GM19351 (cell line): ENCODE measurements around the gene EP400.
A peak's percentile ranks its signal among the peaks of the same experiment; 100 is the strongest.

ENCODE experiments used
- ATAC-seq: cut with Tn5 transposase; IDR thresholded peaks from one replicate; pipeline ENCODE4 v1.9.1; 2021; ENCODE audit warnings: mild to moderate bottlenecking, moderate library complexity; ENCODE audit not compliant: unreplicated experiment

EP400 gene

DNA sequence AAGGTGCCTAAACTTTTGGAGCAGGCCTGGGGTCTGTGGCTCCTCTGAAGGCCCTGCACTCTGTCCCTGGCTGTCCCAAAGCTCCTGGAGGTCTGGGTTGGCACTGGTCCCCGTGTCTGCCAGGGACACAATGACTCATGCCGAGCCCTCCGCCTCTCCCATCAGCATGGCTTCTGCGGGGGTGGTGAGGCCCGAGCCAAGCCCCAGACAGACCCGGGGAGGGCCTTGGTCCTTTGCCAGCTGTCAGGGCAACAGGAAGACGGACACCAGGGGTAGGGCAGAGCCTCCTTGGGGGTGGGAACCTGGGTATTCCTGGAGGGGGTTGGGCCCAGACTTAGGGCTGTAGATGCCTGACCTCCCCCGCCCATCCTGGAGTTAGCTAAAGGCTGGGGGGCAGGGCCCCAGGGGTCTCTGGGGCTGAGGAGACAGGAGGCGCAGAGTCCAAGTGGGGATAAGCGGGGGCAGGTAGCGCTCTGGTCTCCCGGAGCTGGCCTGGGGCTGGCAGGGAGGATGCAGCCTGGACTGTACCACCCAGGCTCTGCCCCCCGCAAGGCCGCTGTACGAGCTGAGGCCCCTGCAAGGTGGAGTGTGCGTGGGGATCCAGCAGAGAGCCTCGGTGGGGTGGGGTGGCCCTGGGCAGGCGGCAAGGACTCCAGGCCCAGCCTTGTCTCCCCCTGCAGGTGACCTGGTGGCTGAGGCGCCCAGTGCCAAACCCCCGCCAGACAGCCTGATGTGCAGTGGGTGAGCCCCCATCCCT is 37.0 kb upstream of the EP400 start:
- ATAC-seq, result no peak

GRCh38 chr12:131913666-131914065 is 36.1 kb upstream of the EP400 start:
- ATAC-seq, result no peak

DNA sequence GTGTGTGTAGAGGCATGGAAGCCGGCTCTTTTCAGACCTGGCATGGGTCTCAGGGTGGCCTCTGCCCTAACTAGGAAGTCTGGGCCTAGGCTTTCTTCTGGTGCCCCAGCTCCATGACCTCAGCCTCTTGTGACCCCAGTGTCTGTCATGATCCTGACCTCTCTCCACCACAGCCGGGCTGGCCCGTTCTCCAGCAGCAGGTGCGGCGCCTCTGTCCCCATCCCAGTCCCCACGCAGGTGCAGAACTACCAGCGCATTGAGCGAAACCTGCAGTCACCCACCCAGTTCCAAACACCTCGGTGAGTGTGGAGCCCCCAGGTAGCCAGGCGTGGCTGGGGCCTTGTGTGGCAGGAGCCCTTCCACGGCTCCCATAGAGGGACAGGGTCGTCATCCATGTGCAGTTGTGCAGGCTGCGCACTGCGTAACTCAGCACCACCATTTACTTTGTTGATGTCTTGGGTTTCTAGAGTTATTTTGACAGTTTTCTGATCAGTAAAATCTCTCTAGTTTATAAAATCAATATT is 35.5 kb upstream of the EP400 start:
- no peak for ATAC-seq

DNA sequence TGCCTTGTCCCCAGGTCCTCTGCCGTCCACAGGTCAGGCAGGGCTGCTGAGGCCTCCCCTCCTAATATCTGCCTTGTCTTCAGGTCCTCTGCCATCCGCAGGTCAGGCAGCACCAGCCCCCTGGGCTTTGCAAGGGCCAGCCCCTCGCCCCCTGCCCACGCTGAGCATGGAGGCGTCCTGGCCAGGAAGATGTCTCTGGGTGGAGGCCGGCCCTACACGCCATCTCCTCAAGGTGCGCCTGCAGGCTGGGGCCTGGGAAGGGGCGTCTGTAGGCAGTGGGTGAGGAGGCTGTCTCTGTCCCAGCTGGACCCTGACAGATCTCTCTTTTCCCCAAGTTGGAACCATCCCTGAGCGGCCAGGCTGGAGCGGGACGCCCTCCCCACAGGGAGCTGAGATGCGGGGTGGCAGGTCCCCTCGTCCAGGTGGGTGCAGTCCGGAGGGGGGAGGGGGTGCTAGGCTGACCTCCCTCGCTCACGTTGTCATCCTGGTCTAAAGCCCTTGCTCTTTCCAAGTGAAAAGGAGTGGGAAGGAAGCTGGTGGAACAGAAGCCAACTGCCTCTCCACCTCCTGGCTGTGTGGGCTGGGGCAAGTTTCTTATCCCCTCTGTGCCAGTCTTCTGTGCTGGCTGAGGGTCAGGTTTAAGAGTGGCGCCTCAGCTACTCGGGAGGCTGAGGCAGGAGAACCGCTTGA is 34.6 kb upstream of the EP400 start:
- no peak for ATAC-seq

DNA sequence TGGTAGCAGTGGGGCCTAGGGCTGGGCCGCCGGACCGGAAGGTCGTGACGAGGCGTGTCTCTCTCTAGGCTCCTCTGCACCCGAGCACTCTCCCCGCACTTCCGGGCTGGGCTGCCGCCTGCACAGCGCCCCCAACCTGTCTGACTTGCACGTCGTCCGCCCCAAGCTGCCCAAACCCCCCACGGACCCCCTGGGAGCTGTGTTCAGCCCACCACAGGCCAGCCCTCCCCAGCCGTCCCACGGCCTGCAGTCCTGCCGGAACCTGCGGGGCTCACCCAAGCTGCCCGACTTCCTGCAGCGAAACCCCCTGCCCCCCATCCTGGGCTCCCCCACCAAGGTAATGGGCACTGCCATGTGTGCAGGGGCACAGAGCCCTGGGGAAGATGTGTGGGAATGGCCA is 33.9 kb upstream of the EP400 start:
- ATAC-seq, result no peak

DNA sequence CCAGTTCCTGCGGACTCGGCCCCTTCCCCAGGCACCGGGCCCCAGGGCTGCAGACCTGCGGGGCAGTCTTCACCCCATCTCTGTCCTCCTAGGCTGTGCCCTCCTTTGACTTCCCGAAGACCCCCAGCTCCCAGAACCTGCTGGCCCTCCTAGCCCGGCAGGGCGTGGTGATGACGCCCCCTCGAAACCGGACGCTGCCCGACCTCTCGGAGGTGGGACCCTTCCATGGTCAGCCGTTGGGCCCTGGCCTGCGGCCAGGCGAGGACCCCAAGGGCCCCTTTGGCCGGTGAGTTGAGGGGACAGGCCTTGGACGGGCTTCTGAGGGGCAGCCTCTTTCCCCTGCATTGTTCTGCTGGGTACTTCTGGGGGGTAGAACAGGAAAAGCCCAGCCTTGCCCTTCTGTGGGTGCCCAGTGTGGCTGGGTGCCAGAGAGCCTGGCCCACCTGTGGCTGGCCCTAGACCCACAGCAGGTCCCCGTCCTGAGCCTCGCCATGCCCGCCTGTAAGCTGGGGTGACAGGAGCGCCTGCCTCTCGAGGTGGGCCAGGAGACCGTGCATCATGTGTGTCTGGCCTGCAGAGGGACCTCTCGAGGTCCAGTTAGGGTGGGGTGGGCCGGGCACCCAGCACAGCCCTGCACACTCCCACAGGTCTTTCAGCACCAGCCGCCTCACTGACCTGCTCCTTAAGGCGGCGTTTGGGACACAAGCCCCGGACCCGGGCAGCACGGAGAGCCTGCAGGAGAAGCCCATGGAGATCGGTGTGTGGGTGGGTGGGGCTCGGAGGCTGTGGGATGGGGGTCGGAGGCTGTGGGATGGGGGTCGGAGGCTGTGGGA is 33.2 kb upstream of the EP400 start:
- no peak for ATAC-seq

GRCh38 chr12:131917139-131917710 is 32.5 kb upstream of the EP400 start:
- no peak for ATAC-seq

DNA sequence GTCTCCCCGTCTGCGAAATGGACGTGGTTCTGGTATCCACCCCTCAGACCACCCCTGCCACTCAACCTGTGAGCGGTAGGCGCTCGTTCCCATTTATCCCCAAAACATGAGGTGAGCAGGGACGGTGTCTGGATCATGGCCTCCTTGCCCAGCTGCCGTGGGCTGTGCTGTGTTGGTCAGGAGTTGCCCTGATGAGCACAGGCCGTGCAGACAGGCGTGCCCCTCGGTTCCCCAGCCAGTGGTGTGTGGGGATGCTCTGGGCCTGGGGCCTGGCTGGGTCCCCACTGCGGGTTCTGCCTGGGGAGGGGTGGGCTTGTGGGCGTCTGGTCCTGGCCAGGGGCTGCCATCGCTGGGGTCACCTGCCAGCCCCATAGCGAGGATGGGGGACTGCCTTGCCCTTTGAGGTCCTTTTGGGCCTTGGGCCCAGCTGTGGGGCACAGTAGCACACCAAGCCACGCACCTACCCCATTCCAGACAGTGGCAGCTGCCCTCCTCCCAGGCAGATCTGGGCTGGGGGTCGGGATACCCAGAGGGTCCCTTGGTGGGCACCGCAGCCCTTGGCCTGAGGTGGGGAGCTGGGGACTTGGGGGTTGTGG is 31.9 kb upstream of the EP400 start:
- no peak for ATAC-seq

DNA sequence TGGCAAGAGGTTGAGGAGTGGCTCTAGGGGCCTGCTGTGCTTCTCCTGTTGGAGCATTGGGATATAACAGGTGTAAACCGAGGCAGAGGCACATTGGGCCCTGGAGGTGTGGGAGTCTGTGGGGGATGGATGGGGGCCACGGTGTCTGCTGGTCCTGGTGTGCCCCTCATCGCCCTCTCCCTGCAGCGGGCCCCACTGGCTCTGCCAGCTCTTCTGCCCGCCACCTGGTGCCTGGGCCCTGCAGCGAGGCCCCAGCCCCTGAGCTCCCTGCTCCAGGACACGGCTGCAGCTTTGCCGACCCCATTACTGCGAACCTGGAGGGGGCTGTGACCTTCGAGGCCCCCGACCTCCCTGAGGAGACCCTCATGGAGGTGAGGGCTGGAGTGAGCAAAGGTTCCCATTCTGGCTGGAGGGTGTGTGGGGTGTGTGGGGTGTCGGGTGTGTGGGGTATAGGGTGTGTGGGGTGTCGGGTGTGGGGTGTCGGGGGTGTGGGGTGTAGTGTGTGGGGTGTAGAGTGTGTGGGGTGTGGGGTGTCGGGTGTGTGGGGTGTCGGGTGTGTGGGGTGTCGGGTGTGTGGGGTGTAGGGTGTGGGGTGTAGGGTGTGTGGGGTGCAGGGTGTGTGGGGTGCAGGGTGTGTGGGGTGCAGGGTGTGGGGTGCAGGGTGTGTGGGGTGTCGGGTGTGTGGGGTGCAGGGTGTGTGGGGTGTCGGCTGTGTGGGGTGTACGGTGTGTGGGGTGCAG is 31.3 kb upstream of the EP400 start:
- ATAC-seq, result no peak

DNA sequence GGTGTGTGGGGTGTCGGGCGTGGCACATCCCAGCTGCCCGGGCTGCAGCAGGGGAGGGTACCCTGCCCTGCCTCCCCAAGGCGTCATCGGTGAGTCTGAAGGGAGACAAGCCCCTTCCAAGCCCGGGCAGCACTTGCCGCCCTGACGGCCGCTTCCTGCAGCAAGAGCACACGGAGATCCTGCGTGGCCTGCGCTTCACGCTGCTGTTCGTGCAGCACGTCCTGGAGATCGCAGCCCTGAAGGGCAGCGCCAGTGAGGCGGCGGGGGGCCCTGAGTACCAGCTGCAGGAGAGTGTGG is 30.7 kb upstream of the EP400 start:
- no peak for ATAC-seq

DNA sequence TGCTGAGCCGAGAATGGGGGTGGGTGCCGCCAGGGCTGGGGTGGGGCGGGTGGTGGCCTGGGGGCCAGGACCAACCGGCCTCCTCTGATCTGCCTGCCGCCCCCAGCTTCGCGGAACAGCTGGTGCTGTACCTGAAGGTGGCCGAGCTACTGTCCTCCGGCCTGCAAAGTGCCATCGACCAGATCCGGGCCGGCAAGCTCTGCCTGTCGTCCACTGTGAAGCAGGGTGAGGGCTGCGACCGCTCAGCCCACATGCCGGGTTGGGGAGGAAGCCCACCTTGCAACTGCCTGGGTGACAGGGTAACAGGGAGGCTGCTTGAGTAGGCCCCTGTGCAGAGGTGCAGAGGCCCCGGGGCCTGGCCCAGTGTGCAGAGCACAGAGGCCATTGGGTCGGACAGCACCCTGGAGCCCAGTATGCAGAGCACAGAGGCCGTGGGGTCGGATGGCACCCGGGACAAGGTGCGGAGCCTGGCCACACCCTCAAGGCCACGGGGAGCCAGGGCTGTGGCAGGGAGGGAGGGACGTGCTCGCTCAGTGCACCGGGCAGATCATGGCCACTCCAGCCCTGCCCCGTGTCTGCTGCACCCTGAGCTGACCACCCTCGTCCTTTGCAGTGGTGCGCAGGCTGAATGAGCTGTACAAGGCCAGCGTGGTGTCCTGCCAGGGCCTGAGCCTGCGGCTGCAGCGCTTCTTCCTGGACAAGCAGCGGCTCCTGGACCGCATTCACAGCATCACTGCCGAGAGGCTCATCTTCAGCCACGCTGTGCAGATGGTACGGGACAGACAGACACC is 30.2 kb upstream of the EP400 start:
- ATAC-seq, result no peak

GRCh38 chr12:131920157-131920508 is 29.6 kb upstream of the EP400 start:
- ATAC-seq, result no peak

DNA sequence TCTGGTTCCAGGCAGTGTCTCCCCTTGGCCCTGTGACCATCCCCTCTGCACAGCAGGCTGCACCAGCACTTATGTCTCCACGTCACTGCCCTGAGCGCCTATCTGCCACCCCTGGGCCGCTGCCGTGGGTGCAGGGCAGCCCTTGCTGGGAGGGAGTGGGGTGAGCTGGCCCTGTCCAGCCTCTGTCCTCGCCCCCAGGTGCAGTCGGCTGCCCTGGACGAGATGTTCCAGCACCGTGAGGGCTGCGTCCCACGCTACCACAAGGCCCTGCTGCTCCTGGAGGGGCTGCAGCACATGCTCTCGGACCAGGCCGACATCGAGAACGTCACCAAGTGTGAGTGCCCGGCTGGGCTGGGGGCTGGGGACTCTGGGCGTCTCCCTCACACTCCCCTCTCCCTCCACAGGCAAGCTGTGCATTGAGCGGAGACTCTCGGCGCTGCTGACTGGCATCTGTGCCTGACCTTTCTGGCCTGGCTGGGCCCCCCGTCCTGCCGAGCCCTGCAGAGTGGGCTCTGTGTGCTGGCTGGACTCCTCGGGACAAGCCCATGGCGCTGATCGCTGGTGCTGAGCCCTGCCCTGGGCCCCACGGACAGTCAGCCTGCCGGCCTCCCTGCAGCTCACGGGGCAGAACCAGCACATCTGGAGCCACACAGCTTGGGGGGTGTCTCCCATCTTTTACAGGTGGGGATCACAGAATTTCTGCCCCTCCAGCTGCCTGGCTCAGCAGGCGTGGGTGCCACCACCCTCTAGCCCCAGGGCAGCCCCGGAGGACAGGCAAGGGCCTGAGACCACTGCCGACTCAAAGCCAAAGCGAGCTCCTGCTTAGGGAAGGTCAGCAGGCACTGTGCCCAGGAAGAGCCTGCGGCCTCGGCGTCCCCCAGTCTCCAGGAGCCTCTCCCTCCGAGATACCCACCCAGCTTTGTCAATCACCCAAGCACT is 28.6 kb upstream of the EP400 start:
- ATAC-seq, result no peak

DNA sequence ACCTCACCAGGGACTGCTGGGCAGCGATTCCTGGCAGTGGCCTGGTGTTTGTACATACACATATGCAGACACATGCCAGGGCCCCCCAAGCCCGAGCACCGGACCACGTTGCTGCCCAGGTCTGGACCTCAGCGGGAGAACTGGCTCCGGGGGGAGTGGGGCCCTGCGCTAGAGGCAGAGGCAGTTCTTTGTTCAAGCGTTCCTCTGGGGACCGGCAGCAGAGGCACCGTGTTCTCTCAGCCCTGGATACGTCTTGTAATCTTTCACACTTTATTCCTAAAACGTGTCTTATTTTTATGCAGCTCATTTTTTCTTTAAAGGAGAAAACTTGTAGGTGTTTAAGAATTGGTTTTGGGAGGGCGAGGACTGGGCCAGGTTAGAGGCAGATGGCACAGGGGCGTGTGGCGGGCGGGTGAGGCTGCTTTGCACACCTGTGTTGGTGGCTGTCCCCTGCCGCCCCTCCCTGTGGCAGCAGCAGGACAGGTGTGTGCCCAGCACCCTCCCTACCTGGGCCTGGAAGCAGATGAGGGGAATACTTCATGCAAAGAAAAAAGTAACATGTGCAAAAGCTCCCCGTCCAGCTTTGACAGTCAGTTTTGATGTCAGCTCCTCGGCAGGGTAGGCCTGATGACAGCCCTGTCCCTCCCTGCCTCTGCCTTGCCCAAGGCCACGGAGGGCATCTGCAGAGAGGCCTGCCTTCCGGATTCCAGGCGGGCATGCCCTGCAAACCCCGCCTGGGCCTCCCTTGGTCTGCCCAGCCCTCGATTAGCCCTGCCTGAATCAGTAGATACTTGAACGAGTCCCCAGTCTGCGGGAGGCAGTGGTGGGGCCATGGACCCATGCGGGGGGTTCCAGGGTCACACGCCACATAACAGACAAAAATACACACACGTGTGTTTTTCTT is 27.6 kb upstream of the EP400 start:
- no peak for ATAC-seq

DNA sequence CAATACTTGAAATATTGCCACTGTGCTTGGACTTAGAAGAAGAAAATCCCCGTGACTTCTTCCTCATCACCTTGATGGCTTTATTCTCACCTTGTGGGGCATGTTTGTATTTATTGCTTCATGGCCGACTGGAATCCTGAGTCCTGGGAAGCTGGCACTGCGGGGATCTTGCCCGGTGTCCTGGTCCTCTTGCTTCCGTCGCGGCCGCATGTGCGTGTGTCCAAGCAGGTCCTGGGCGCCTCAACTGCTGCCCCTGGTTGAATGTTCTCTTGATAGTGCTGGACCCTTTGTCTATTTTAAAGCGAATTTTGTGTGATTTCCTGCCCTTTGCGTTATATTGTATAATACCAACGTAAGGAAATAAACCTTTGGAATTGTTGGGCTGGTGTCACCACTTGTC is 27.0 kb upstream of the EP400 start:
- no peak for ATAC-seq

DNA sequence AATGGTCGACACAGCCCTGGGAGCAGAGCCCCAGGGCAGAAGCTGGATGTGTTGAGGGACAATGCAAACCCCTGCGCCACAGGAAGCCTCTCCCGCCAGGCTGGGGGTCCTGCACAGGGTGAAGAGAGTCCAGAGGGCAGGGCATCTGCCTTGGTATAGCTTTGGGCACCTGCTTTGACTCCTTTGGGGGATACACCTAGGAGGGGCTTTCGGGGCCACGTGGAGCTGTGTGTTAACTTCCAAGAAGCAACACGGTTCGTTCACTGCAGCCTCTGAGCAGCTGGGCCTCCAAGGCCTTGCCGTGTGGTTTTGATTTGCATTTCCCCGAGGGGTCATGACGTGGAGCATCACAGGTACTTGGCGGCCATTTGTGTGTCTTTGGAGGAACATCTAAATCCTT is 26.5 kb upstream of the EP400 start:
- ATAC-seq, result peak; percentile 87
